Breast epithelium (tissue), 4 donors: ENCODE measurements around the gene URI1. TPM values are rescaled to one million over a fixed set of nuclear protein-coding genes. Genes with fewer than 3 reads are reported as not detected.

Experiments used
- DNase-seq, 2 donors: peaks; one replicate each; pipeline ENCODE4 v3.0.0-alpha.2; 2019; ENCODE audit warnings: low spot score in 2 of 2
- H3K27ac ChIP-seq, 2 donors: fragments of 200-600 bp; sonication (generic) in 1 of 2; one replicate each; pipeline ENCODE4 v1.5.1; 2016 to 2019; ENCODE audit warnings: mild to moderate bottlenecking in 1 of 2
- H3K27me3 ChIP-seq, 2 donors: fragments of 200-600 bp; sonication (generic) in 1 of 2; one replicate each; pipeline versions ENCODE4 v1.5.1 to v1.6.0; 2017 to 2019; ENCODE audit warnings: control low read depth in 1 of 2, mild to moderate bottlenecking in 1 of 2
- H3K36me3 ChIP-seq: fragments of 200-600 bp; one replicate; pipeline ENCODE4 v1.5.1; 2019
- H3K4me1 ChIP-seq, 2 donors: fragments of 200-600 bp; sonication (generic); one replicate each; pipeline ENCODE4 v1.5.1; 2016 to 2019; ENCODE audit warnings: control low read depth in 1 of 2
- H3K4me3 ChIP-seq, 3 donors: fragments of 200-600 bp; sonication (generic); 1 replicate in 2 of 3; 2 replicates in 1 of 3; pipeline ENCODE4 v1.5.1; 2016 to 2019; ENCODE audit warnings: mild to moderate bottlenecking in 3 of 3, moderate library complexity in 2 of 3
- H3K9me3 ChIP-seq, 2 donors: fragments of 200-600 bp; sonication (generic) in 1 of 2; one replicate each; pipeline ENCODE4 v1.5.1; 2016 to 2019; ENCODE audit warnings: control low read depth in 1 of 2
- CTCF ChIP-seq, 3 donors: fragments of 450-650 bp; IDR thresholded peaks; one replicate each; pipeline ENCODE4 v1.5.1; 2016 to 2017; ENCODE audit warnings: antibody characterized with exemption in 3 of 3, mild to moderate bottlenecking in 3 of 3, moderate library complexity in 3 of 3
- POLR2A ChIP-seq: fragments of 450-650 bp; IDR thresholded peaks from one replicate; pipeline ENCODE4 v1.6.1; 2016; ENCODE audit warnings: antibody characterized with exemption, mild to moderate bottlenecking, moderate library complexity
- POLR2AphosphoS5 ChIP-seq, 3 donors: sonication (generic); formaldehyde crosslinking; IDR thresholded peaks; one replicate each; pipeline ENCODE4 v1.6.1; 2017; ENCODE audit warnings: antibody characterized with exemption in 3 of 3
- intact Hi-C: fragments of 100-400 bp; cut with DNase I; formaldehyde crosslinking; loops from one replicate; pipeline ENCODE4 v1.15.1; 2023; ENCODE audit warnings: low total_unique reads
- total RNA-seq, 3 donors: library from RNA; depleted of rRNA; stranded (reverse); fragments of >200 nt; gene quantifications; one replicate each; pipeline ENCODE4 v1.1.0, GENCODE V29; 2016

The URI1 gene
- total RNA-seq, result 10 to 100 TPM; 61.0 to 78.2 (median 61.6) TPM

GRCh38 chr19:29941828-29942403, at the start of gene URI1:
URI1 (plus strand) TSS chr19:29942239; CDS start chr19:29942548, 309 bp downstream.
- Histone ChIP-seq H3K4me3 (peak within 1 kb of the TSS; percentile 88 to 94 (median 91)), H3K27ac (peak within 1 kb of the TSS; percentile 70 to 85), H3K9me3 (peaks cover under 1 to 11% of the 10 kb centered on the region in 2 donors), H3K4me1 (peaks cover 0 to 8% of the 10 kb centered on the region in 2 donors), H3K27me3 (no peaks in the 10 kb centered on the region), H3K36me3 (no peaks in the 10 kb centered on the region)
- TF ChIP-seq CTCF (IDR thresholded peaks at IDR 0.05) (no peak), POLR2AphosphoS5 (IDR thresholded peaks at IDR 0.05) (peak in 1 of 3 donors; percentile 26)
- intact Hi-C loops, result no loop called here
- DNase-seq, result peak; percentile 84 to 92

- no peak for DNase-seq
- no peaks in the 10 kb centered on the region for H3K4me1 ChIP-seq
- no peaks in the 10 kb centered on the region for H3K27me3 ChIP-seq
- H3K4me3 ChIP-seq, result no peak overlapping the region
- H3K36me3 ChIP-seq, result no peaks in the 10 kb centered on the region
- H3K27ac ChIP-seq, result no peak overlapping the region
- intact Hi-C loops, result no loop called here
- TF ChIP-seq POLR2A (no peak), POLR2AphosphoS5 (IDR thresholded peaks at IDR 0.05) (no peak), CTCF (IDR thresholded peaks at IDR 0.05) (no peak)
- no peaks in the 10 kb centered on the region for H3K9me3 ChIP-seq
Measured at GRCh38 chr19:29893606-29894284, 48.3 kb upstream of the URI1 start.

GRCh38 chr19:29896802-29897201, 45.2 kb upstream of the URI1 start:
- TF ChIP-seq POLR2AphosphoS5 (IDR thresholded peaks at IDR 0.05) (no peak), CTCF (IDR thresholded peaks at IDR 0.05) (no peak), POLR2A (no peak)
- Histone ChIP-seq H3K9me3 (no peaks in the 10 kb centered on the region), H3K27ac (no peak overlapping the region), H3K4me1 (no peaks in the 10 kb centered on the region), H3K27me3 (no peaks in the 10 kb centered on the region), H3K4me3 (no peak overlapping the region), H3K36me3 (no peaks in the 10 kb centered on the region)
- no peak for DNase-seq
- intact Hi-C loops, result no loop called here

- Histone ChIP-seq H3K4me1 (no peaks in the 10 kb centered on the region), H3K4me3 (no peak overlapping the region), H3K27ac (no peak overlapping the region), H3K9me3 (no peaks in the 10 kb centered on the region), H3K27me3 (no peaks in the 10 kb centered on the region), H3K36me3 (no peaks in the 10 kb centered on the region)
- TF ChIP-seq CTCF (IDR thresholded peaks at IDR 0.05) (no peak), POLR2AphosphoS5 (IDR thresholded peaks at IDR 0.05) (no peak), POLR2A (no peak)
- DNase-seq, result no peak
- intact Hi-C loops, result no loop called here
Measured at GRCh38 chr19:29897466-29897865, 44.6 kb upstream of the URI1 start.

- intact Hi-C loops, result no loop called here
- H3K27me3 ChIP-seq, result no peaks in the 10 kb centered on the region
- no peak overlapping the region for H3K27ac ChIP-seq
- no peak for DNase-seq
- H3K4me3 ChIP-seq, result no peak overlapping the region
- no peaks in the 10 kb centered on the region for H3K4me1 ChIP-seq
- no peaks in the 10 kb centered on the region for H3K36me3 ChIP-seq
- H3K9me3 ChIP-seq, result peaks cover 4 to 8% of the 10 kb centered on the region in 2 donors
- TF ChIP-seq POLR2AphosphoS5 (IDR thresholded peaks at IDR 0.05) (no peak), CTCF (IDR thresholded peaks at IDR 0.05) (no peak), POLR2A (no peak)
Measured at GRCh38 chr19:29904017-29904416, 38.0 kb upstream of the URI1 start.
